GM06990 (cell line): ENCODE data around the gene EML6.
A peak's percentile ranks its signal among the peaks of the same experiment; 100 is the strongest.

Experiments used
- DNase-seq: peaks from one replicate; pipeline ENCODE4 v3.0.0-alpha.2; 2011; ENCODE audit not compliant: insufficient read length; ENCODE audit errors: extremely low read depth
- H3K27me3 ChIP-seq: replicated peaks from 2 replicates; pipeline ENCODE4 v1.6.0; 2011; ENCODE audit warnings: low read length; ENCODE audit not compliant: control insufficient read depth, insufficient read depth
- H3K36me3 ChIP-seq: 2 replicates; pipeline ENCODE4 v1.5.1; 2011; ENCODE audit warnings: low read length; ENCODE audit not compliant: control insufficient read depth, insufficient read depth
- H3K4me3 ChIP-seq: replicated peaks from 2 replicates; pipeline ENCODE4 v1.5.1; 2011; ENCODE audit warnings: low read depth, mild to moderate bottlenecking, control low read depth, low read length
- TF ChIP-seq, protein P1 (sequence below): IDR thresholded peaks from 2 replicates; pipeline ENCODE4 v1.5.1; 2011; ENCODE audit warnings: low read length, control low read depth, mild to moderate bottlenecking, inconsistent platforms; ENCODE audit not compliant: insufficient read depth, poor library complexity, severe bottlenecking

Gene EML6

GRCh38 chr2:54716375-54716774, 7.1 kb upstream of the EML6 start:
- H3K27me3 ChIP-seq = no peaks in the 10 kb centered on the region
- H3K4me3 ChIP-seq = no peak overlapping the region
- no peak for DNase-seq
- TF ChIP-seq, protein P1, sequence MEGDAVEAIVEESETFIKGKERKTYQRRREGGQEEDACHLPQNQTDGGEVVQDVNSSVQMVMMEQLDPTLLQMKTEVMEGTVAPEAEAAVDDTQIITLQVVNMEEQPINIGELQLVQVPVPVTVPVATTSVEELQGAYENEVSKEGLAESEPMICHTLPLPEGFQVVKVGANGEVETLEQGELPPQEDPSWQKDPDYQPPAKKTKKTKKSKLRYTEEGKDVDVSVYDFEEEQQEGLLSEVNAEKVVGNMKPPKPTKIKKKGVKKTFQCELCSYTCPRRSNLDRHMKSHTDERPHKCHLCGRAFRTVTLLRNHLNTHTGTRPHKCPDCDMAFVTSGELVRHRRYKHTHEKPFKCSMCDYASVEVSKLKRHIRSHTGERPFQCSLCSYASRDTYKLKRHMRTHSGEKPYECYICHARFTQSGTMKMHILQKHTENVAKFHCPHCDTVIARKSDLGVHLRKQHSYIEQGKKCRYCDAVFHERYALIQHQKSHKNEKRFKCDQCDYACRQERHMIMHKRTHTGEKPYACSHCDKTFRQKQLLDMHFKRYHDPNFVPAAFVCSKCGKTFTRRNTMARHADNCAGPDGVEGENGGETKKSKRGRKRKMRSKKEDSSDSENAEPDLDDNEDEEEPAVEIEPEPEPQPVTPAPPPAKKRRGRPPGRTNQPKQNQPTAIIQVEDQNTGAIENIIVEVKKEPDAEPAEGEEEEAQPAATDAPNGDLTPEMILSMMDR = no peak
- H3K36me3 ChIP-seq = no peaks in the 10 kb centered on the region

GRCh38 chr2:54720563-54720962, 2.9 kb upstream of the EML6 start:
- no peak for DNase-seq
- TF ChIP-seq, protein P1 = no peak
- Histone ChIP-seq H3K27me3 (no peaks in the 10 kb centered on the region; the same call in 1 of the 2 replicates), H3K4me3 (no peak overlapping the region), H3K36me3 (no peaks in the 10 kb centered on the region)

GRCh38 chr2:54722641-54723040, 821 bp upstream of the EML6 start:
- H3K36me3 ChIP-seq = no peaks in the 10 kb centered on the region
- TF ChIP-seq, protein P1 = no peak
- H3K4me3 ChIP-seq = peak overlapping the region; percentile 88
- H3K27me3 ChIP-seq = peaks cover 2% of the 10 kb centered on the region
- DNase-seq = no peak

DNA sequence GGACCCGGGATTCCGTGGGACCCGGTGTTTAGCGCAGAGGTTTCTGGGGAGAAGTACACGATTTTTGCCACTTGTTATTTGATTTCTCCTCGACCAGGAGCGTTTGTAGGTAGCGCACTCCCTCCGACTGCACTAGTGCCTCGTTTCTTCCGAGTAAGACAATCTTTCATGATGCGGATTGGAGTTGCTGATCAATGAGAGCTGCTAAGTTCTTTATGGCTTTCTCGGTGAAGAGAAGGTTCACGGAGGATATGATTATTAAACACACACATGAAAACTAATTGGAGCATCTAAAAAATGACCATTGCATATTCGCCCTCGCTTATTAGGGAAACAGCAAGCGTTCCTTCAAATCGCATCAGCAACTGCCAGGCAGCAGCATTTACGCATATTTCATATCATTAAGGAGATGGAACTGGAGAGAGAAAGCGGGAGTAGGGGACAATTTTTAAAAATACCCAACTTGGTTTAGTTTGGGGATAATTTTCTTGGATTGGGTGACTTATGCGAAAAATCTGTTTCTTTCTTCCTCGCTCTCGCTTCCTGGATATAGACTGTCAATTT, 616 bp downstream of the EML6 start:
- Histone ChIP-seq H3K4me3 (peak overlapping the region; percentile 88), H3K36me3 (no peaks in the 10 kb centered on the region), H3K27me3 (peaks cover 2% of the 10 kb centered on the region)
- TF ChIP-seq, protein P1 = no peak
- no peak for DNase-seq

GRCh38 chr2:54724560-54725342, 1.3 kb downstream of the EML6 start:
- peak overlapping the region; percentile 88 for H3K4me3 ChIP-seq
- peaks cover 2% of the 10 kb centered on the region for H3K27me3 ChIP-seq
- H3K36me3 ChIP-seq = no peaks in the 10 kb centered on the region
- TF ChIP-seq, protein P1 = no peak
- peak; percentile 34 for DNase-seq
